ENCODE data around the gene IMPDH1.
A peak's percentile ranks its signal among the peaks of the same experiment; 100 is the strongest.

Gene IMPDH1

DNA sequence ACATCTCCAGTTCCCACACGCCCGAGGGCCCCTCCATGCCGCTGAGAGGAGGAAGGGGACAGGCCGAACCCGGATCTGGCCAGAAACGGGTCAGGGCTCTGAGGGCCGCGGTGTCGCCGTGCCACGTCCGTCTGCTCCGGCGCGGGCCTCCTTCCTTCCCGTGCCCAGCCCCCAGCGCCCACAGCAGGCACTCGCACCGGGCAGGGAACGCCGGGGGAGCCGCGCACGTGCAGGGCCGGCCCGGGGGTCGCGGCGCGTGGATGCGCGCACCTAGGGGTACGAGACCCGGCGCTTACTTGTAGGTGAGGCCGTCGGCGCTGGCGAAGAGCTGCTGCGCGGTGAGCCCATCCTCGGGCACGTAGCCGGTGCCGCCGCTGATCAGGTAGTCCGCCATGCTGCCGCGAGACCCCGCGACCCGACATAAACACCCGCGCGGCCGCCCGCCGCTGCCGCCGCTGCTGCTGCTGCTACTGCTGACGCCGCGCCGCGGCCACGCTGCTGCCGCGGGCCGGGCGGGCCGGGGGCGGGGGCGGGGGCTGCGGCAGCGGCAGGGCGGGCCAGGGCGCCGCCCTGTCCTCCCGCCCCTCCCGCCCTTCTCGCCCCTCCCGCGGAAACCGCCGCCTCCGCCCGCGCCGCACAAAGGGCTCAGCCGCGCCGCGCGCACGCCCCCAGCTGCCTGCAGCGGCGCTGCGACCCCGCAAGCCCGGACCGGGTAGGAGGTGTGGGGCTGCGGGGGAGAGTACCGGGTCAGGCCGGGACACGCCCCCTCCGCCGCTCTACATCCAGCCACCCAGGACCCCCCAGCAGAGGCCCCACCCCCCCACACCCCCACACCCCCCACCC, 4.1 kb downstream of the IMPDH1 start:
- peak; percentile 25 for DNase-seq (ENCODE audit: low spot score)

DNA sequence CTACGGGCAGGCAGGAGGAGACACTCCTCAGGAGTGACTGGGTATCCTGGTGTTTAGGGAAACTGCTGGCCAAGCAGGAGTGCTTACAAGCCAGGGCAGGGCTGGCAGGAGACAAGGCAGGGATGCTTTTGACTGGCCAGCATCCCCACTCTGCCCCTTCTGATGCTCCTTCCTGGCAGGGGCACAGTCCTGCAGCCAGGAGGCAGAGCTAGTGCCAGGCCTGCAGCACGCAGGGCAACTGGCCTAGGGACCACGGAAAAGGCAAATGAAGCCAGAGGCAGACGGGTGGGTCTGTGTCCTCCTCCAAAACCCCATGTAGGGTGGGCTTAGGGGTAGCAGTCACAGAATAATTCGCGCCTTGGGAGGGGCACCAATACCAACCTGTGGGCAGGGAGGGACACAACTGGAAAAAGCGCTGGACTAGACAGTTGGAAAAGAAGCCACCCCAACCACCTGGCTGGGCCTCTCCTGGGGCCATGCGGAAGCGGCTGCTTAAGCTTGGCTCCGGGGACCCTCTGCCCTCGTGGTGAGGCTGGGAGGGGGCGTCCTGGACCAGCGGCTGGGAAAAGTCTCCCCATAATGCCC, 4.8 kb downstream of the IMPDH1 start:
- DNase-seq (ENCODE audit: low spot score) = no peak

DNA sequence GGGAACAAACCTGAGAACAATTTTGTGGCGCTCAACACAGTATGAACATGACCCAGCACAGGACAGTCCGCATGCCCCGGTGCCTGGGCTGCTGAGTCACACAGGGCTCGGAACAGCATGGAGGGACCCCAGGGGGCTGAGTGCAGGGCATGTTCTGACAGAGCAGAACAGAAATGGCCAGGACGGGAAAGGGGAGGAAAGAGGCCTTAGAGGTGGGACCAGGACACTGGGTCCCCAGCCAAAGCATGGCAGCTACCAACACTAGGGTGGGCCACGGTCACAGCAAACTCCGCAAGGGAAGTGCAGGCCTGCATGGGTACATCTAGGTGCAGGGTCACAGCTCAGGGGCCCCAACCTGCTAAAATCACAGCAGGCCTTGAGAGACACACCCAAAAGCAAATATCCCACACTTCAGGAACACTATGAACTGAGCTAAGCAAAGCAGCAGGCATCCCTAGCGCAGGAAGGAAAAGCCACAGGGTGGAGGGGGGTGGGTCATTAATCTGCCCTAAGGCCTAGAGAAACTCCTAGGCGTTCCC, 5.6 kb downstream of the IMPDH1 start:
- DNase-seq (ENCODE audit: low spot score) = no peak

DNA sequence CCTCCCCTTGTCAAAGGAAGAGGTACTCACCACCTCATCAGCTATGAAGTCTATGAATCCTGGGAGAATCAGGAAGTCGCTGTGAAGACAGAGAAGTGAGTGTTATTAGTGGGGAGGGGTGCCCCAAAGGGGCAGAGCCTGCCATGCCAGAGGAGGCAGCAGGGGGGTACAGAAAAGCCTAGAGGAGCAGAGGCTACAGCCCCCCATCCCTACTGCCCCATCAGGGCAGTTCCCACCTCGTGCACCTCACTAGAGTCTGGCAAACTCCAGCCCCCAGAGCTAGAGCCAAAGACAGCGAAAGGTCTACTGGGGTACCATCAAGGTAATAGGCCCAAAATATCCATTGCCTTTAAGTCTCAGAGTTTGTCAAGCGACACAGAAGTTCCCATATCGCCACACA, 6.1 kb downstream of the IMPDH1 start:
- no peak for DNase-seq (ENCODE audit: low spot score)

DNA sequence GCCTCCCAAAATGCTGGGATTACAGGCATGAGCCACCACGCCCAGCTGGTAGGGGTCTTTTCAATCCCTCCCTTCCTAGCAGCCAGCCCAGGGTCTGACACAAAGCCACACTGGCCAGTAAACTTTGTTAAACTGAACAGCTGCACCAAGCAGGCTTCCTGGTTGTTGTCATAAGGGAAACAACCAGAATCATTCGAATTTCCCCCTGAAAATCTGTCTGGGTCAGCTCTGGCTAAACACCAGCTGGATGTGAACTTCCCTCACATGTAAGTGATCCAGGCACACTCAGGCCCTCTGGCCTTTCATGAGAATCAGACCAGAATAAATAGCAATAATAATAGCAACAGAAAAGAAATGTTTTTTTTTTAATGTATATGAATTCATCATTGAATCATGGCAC, 7.4 kb downstream of the IMPDH1 start:
- DNase-seq (ENCODE audit: low spot score) = no peak

DNA sequence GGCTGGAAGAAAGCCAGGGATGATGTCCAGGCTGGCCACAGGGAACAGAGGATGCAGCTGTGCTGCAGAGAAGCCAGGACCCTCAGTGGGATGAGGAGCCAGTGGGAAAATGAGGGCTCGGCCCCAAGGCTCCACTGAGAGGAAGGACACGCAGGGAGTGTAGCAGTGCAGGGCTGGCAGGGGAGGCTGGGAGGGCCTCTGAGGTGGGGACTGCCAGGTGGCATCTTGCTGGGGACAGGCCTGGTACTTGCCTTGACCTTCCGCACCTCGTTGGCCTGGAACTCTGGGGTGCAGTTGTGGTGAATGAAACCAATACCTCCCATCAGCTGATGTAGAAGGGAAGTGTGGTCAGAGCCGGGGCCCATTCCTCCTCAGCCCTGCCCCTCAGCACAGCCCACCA, 9.2 kb downstream of the IMPDH1 start:
- DNase-seq (ENCODE audit: low spot score) = no peak

DNA sequence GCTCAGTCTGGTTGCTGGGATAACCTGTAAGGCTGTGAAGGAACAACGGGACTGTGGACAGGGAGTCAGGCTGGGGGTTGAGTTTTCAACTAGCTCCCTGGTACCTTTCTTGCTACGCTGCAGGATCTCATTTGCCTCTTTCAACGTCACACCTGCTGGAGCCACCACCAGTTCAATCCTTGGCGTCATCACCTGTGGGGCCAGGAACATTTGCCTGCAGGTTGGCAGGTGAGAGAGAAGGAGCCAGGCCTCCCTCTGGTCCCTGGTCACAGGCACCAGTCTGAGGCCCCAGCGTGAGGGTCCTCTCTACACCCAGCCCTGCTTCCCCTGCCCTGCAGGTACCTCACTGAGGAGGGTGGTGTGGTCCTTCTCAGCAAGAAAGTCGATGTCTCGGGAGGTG, 9.8 kb downstream of the IMPDH1 start:
- DNase-seq (ENCODE audit: low spot score) = no peak

DNA sequence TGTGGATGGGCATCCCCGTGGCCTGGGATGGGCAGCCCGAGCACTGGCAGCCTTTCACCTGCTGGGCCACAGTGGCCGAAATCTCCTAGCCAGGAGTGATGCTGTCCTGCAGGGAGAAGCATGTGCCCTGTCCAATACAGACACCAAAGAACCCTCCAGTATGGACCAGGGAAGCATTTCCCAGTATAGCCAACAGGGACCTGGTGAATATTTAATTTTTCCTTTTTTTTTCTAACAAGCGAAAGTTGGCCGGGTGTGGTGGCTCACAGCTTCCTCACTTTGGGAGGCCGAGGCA, 11.0 kb downstream of the IMPDH1 start:
- DNase-seq (ENCODE audit: low spot score) = no peak

DNA sequence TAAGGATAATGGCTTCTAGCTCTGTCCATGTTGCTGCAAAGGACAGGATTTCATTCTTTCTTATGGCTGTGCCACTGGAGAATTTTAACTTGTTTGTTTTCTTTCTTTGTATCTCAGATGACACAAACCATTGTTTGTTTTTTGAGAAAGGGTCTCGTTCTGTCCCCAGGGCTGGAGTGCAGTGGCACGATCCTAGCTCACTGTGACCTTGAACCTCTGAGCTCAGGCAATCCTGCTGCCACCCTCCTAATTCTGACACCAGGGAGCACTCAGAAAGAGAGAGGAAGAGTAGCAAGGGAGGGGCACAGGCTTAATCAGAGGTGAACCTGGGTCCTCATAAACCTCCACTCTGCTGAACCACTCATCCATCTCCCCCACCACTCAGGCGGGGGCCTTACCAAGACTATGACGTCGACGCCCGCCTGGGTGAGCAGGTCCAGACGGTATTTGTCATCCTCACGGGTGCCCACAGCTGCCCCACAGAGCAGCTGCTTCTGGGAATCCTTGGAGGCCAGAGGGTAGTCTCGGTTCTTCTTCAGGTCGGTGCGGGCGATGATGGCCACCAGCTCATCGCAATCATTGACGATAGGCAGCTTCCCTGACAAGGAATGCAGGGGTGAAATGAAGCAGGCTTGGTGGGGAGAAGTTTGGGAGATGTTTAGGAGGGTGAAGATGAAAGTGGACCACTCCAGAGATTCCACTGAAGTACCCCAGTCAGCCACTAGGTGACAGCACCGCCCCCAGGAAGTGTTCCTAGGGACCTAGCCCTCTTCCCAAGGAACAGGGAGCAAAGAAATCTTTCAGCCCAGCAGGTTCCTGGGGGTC, 11.6 kb downstream of the IMPDH1 start:
- peak; percentile 53 for DNase-seq (ENCODE audit: low spot score)

DNA sequence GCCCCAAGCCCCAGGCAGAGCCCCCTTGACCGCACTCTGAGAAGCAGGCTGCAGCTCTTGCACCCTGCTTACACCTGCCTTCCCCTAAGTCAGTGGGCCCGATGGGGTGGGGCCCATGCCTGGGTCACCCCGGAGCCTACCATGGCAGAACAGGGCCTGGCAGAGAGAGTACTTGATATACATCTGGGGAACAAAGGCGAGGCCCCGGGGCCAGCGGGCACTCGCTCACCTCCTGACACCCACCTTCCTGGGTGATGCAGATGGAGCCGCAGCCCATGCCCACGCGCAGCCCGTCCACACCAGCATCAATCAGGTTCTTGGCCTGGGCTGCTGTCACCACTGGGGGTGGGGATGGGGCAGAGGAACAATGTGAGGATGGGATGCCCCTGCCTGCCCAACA, 13.4 kb downstream of the IMPDH1 start:
- DNase-seq (ENCODE audit: low spot score) = no peak

DNA sequence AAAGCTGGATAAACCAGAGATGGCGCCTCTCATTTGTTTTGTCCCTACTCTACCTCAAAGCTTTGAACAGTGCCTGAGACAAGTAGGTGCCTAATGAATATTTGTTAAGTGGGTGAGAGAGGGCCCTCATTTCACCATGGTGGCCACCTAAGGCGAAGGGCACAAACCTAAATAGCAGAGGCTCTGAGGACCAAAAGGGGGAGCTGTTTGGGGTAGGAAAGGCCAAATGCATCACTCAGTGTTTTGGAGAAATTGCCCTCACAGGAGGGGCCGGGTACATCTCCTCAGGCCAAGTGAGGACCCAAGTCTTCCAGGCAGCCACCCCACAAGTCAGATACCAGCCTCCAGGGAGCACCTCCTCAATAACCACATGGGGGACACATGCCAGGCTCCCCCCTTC, 14.0 kb downstream of the IMPDH1 start:
- DNase-seq (ENCODE audit: low spot score) = no peak

DNA sequence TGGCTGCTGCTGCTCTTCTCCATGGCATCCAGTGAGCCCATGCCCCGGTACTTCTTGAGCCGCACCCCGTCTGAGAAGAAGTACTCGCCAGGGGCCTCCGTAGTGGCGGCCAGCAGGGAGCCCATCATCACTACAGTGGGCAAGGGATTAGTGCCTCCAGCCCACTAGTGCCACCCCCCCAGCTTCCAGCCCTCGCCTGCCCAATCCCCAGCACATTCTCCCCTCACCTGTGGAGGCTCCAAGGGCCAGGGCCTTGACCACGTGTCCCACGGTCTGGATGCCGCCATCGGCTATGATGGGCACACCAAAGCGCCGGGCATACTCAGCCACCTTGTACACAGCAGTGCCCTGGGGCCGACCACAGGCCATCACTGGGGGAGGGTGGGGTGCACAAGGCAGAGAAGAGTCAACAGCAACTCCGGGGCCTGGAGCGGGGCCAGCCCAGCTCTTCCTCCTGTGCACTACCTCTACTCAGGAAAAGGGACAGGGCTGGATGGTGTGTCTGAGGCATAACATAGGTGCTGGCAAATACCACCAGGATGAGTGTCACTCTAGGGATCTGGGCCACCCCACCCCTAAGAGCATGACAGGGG, 14.8 kb downstream of the IMPDH1 start:
- DNase-seq (ENCODE audit: low spot score) = no peak

DNA sequence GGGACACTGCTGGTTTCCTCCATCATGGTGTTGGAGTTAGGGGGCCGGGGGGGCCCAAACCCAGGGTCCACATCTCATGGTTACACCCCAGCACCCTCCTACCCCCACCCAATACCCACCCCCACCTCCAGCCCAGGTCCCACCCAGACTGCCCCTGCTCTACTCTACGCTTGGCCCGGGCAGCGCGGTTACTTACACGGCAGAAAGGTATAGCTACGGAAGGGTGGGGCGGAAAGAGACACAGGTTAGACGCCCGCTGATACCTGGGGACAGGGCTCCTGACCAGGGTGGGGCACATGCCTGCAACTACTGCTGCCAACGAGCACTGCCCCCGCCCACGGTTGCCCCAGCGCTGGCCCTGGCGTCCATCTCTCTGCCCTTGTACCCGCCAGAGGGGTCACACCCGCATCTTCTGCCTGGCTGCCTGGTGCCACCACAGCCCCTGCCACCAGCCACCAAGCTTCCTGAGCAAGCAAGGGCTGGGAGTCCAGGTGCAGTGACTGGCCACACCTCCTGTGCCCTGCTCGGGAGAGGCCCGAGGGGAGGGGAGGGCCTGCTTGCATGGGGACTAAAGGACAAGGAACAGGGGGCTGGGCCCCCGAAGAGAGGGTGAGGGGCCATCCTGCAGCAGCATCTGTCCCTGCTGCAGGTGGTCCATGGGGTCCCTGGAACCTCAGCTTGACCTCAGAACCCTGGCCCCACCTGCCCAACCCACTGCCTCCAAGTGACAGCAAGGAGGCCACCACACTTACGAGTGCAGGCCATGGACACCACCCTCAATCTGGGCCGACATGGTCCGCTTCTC, 16.1 kb downstream of the IMPDH1 start:
- DNase-seq (ENCODE audit: low spot score) = no peak

DNA sequence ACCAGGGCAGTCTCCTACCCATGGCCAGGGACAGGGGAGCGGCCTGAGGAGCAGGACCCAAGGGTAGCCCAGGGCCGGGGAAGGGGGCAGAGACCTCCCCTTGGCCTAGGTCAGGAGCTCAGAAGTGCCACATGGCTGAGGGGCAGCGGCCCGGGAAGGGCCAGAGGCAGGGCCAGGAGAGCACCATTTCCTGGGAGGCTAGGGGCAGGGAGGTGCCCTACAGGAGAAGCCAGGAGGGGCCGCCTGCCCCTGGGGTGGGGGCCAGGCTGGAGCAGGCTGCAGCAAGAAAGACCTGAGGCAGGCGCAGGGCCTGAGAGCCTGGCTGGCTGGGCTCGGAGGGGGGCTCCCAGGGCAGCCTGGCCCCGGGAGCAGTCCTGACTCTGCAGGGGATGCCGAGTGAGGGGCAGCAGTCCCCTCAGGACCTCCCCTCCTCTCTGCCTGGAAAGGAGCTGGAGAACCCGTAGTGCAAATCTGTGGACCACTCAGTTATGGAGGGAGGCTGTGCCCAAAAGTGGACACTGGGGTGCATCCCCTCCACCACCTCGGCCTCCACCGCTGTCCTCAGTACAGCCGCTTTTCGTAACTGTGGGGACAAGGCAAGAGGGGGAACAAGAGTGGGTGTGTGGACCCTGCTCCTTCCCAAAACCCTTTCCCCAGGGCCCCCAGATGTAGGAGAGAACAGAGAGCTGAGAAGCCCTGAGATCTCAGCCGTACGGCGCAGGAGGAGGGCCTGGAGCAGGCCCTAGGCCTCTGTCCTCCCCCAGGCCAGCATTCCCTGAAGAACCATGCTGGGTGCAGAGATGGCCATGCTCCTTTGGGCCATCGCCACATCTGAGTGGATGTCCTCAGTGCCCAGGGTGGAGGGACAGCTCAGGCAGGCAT, 17.1 kb downstream of the IMPDH1 start:
- DNase-seq (ENCODE audit: low spot score) = no peak

DNA sequence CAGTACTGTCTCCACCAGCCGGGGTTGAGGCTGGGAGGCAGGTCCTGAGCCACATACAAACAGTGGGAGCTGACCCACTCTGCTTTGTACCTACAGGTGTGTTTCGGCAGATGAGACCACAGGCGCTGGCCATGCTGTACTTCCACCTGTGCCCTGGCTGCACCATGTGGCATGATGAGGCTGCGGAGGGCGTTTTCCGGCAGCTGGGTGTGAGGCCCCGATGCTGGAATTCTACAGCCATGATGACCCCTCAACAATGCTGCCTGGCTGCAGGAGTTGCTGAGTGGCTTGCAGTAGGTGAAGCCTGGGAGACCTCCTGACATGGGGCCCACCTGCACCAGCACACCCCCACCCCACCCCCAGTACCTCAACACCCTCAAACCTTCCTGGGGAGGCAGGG, 18.0 kb downstream of the IMPDH1 start:
- DNase-seq (ENCODE audit: low spot score) = no peak

DNA sequence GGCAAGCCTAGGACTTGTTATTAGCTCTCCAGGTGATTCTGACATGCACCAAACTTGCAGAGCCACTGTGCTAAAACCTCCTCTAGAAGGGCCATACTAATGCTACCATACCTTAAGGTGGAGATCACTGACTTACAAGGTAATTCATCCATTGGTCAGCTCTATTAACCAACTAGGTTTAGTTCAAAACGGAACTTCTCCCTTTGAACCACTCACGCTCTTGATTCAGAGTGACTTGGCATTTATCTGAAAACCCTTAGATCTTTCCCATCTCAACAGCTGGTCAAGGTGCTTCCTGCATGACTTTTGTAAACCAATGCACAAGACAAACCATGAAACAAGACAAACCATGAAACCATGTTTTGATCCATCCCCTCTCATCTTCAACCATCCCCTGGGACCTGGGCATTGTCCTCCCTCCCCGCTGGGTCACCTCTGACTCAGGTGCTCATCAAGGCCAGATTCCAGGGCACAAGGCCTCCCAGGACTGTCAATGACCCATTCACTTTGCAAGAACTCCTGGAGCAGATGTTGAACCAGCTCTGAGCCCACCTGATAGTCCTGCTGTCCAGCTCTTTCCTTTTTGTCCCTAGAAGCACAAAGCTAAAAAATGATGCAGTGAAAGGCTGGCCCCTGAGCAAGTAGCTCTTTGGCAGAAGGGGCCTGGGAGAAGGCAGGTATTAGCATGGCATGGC, 18.8 kb downstream of the IMPDH1 start:
- no peak for DNase-seq (ENCODE audit: low spot score)

DNA sequence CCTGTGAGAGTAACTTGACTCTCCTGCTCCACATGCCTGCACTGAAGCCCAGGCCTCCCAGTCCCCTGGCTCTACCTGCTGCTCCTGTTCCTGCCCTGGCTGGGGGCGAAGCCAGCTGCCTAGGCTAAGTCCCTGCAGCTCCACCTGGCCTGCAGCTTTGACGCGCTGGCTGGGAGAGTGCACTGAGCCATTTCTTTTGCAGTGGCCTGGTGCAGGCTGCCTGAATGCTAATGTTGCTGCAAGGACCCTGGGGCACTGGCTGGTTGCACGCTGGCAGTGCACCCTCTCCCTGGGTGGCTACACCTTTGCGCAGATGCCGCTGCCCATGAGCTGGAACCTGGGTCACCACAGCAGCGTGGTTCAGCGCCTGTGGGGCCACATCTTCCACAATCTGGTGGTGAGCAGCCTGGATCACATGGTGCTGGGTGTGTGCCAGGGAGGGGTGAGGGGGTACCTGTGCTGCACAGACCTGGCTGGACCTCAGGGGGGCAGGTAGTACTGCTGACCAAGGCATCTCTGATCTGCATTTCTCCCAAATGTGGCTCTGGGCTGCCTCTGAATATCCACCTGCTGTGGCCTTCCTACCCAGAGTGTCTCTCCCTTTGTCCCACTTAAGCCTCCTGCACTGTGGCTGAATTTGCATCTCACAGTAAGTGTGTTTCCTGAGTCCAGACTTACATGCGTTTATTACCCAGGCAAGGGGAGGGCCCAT, 20.0 kb downstream of the IMPDH1 start:
- no peak for DNase-seq (ENCODE audit: low spot score)

DNA sequence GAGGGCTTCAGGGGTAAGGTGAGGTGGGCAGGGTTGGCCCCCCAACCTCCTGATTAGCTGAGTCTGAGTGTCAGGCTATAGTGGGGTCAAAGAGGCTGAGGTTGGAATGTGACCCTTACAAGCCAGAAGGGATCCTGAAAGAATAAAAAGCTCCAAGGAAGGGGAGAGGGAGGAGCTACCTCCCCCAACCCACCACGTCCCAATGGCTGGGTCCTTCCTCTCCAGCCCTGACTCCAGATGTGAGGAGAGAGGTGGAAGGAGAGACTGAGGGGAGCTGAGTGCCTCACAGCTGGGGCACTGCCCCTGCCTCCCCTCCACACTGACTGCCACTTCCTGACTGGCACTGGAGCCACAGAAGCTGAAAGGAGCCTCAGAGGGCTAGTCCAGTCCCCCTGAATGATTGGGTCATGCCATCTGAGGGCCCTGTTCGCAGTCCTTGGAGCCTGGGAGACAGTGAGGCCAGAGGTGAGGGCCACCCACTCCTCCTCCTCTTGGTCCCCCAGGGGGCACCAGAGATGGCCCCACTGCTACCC, 20.6 kb downstream of the IMPDH1 start:
- DNase-seq (ENCODE audit: low spot score) = no peak

DNA sequence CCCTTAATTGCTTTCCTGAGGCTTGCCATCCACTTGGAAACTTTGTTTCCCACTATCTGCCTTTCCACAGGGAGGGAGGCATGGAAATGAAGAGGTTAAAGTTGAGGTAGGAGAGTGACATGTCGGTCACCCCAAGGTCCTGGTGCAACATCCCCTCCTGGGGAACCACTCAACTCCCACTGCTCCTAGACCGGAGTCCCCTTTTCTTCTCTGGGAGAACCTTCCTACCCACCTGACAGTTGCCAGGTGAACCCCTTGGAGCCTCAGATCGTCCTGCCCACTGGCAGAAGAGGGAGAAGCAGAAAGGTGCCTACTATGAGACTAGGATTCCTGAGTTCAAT, 21.7 kb downstream of the IMPDH1 start:
- DNase-seq (ENCODE audit: low spot score) = no peak

All from hematopoietic multipotent progenitor cell treated with erythropoietin and hydrocortisone succinate and interleukin-3 and kit ligand, for 17 days (in vitro differentiated cells).